ENCODE measurements around the gene P2RY6.

The P2RY6 gene

DNA sequence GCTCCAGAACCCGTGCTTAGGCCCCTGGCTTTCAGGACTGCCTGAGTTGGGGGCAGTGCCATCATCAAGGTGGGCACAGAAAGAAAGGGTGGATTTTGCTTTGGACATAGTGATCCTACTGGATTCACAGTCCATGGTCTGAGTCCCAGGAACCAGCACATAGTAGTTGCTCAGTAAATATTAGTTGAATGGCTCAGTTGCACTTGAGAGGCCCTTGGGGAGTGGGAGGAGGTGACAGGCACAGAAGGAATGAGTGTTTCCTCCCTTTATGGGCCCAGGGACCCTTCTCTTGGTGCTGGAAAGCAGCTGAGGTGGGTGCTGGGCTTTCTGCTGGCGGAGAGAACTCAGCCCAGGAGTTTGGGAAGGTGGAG, 52.5 kb downstream of the P2RY6 start:
- Histone ChIP-seq H3K27ac (ENCODE audit: low read length) (no peak overlapping the region), H2AFZ (ENCODE audit: low read depth, low read length) (no peak overlapping the region), H3K9ac (ENCODE audit: low read depth, low read length) (no peak overlapping the region), H3K4me1 (ENCODE audit: insufficient read depth, low read length) (peaks cover 14% of the 10 kb centered on the region), H3K4me3 (ENCODE audit: low read depth in 1 of 2, low read length in 2 of 2) (no peak overlapping the region), H3K4me2 (ENCODE audit: insufficient read depth, low read length) (no peak overlapping the region), H3K79me2 (ENCODE audit: insufficient read depth, low read length) (no peaks in the 10 kb centered on the region), H3K36me3 (ENCODE audit: insufficient read depth, low read length) (no peaks in the 10 kb centered on the region), H3K9me3 (ENCODE audit: insufficient read depth, low read length, severe bottlenecking) (no peaks in the 10 kb centered on the region), H3K27me3 (ENCODE audit: insufficient read depth, low read length, poor library complexity) (no peaks in the 10 kb centered on the region), H4K20me1 (ENCODE audit: insufficient read depth, low read length) (no peaks in the 10 kb centered on the region)
- DNase-seq, result no peak
- TF ChIP-seq, protein P1, sequence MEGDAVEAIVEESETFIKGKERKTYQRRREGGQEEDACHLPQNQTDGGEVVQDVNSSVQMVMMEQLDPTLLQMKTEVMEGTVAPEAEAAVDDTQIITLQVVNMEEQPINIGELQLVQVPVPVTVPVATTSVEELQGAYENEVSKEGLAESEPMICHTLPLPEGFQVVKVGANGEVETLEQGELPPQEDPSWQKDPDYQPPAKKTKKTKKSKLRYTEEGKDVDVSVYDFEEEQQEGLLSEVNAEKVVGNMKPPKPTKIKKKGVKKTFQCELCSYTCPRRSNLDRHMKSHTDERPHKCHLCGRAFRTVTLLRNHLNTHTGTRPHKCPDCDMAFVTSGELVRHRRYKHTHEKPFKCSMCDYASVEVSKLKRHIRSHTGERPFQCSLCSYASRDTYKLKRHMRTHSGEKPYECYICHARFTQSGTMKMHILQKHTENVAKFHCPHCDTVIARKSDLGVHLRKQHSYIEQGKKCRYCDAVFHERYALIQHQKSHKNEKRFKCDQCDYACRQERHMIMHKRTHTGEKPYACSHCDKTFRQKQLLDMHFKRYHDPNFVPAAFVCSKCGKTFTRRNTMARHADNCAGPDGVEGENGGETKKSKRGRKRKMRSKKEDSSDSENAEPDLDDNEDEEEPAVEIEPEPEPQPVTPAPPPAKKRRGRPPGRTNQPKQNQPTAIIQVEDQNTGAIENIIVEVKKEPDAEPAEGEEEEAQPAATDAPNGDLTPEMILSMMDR (IDR thresholded peaks at IDR 0.05; ENCODE audit: borderline replicate concordance, extremely low read depth, low read length, poor library complexity, severe bottlenecking), result no peak
- TF ChIP-seq EZH2 (IDR thresholded peaks at IDR 0.05; ENCODE audit: borderline replicate concordance, low read depth, low read length, severe bottlenecking), result no peak
- ATAC-seq (ENCODE audit: insufficient read depth, low read depth), result no peak

DNA sequence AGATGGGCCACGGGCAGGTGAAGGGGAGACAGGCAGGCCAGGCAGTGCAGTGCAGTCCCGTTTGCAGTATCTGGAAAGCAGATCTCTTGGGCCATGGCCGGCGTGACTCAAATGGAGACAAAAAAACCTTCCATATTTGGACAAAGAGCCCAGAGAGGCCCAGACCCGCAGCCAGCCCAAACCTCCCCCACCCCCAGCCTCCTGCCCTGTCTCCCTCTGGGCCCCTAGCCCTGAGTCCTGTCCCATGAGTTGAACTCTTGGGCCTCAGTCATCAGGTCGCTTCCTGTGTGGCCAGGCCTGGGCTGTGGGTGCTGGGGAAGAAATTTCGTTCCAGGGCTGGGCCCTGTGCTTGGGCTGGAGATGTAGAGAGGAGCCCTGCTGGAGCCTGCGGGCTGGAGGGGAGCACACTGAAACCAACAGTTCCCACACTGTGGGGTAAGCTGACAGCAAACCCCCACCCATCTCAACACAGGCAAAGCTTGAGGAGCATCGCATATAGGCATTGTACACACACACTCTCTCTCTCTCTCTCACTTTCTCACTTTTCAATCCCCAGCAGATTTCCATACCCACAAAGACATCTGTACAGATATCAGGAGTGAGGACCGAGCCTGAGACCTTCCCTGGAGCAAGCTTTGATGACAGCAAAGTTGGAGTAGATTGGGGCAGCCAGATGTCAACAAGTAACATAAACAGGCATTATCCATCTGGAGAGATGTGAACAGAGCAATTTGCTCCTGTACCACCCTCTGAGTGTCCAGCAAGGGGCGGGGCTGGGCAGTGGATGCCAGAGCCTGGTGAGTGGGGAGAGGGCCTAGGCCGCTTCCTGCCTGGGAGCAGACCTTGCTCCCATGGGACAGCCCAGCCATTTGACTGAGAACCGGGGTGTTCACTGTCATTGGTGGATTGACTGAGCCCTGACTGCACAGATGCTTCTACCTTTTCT, 53.2 kb downstream of the P2RY6 start:
- no peak overlapping the region for H3K9ac ChIP-seq (ENCODE audit: low read depth, low read length)

DNA sequence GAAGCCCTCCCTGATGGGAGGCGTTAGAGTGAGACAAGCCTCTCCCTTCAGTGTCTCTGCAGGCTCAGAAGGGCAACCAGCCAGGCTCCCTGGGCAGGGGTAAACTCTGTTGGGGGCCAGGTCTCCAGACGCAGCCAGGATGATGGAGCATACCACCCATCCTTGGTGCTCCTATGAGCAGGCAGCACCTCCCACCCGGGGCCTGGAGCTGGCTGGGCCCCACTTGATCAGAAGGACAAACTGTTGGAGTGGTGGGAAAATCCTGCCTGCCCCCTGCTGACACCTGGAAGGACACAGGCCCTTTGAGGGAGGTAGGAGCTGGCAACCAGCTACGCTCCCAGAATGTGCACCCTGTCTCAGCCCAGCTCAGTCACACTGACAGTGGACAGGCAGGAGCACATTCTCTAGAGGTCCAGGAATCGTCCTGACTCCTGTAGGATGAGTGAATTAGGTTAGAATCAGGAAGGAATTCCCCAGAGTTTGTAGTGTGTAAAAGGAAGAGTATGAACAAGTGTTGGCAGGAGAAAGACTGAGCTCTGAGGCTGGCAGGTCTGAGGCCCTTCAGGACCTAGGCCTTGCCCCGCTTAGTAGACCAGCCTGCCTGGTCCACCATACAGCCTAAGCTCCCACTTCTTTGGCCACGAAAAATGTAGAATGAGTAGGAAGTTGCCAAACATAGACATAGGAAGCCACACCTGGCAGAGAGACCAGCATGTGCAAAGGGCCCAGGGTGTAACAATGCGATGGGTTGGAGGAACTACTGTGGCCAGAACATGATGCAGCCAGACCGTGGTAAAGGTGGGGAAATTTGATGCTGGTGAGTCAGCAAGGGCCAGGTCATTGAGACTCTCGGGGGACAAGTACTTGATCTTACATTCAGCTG, 55.0 kb downstream of the P2RY6 start:
- Histone ChIP-seq H3K36me3 (ENCODE audit: insufficient read depth, low read length) (no peaks in the 10 kb centered on the region), H2AFZ (ENCODE audit: low read depth, low read length) (no peak overlapping the region), H3K4me2 (ENCODE audit: insufficient read depth, low read length) (no peak overlapping the region), H3K4me1 (ENCODE audit: insufficient read depth, low read length) (peaks cover 2% of the 10 kb centered on the region), H3K27me3 (ENCODE audit: insufficient read depth, low read length, poor library complexity) (no peaks in the 10 kb centered on the region), H4K20me1 (ENCODE audit: insufficient read depth, low read length) (no peaks in the 10 kb centered on the region), H3K9ac (ENCODE audit: low read depth, low read length) (no peak overlapping the region), H3K27ac (ENCODE audit: low read length) (no peak overlapping the region), H3K79me2 (ENCODE audit: insufficient read depth, low read length) (no peaks in the 10 kb centered on the region), H3K9me3 (ENCODE audit: insufficient read depth, low read length, severe bottlenecking) (no peaks in the 10 kb centered on the region), H3K4me3 (ENCODE audit: low read depth in 1 of 2, low read length in 2 of 2) (no peak overlapping the region)
- DNase-seq (no peak), ATAC-seq (ENCODE audit: insufficient read depth, low read depth) (no peak)
- no peak for TF ChIP-seq EZH2 (IDR thresholded peaks at IDR 0.05; ENCODE audit: borderline replicate concordance, low read depth, low read length, severe bottlenecking)
- TF ChIP-seq, protein P1 (IDR thresholded peaks at IDR 0.05; ENCODE audit: borderline replicate concordance, extremely low read depth, low read length, poor library complexity, severe bottlenecking), result no peak

More for the DNA sequence above, 53.2 kb downstream of the P2RY6 start:
- no peak for TF ChIP-seq EZH2 (IDR thresholded peaks at IDR 0.05; ENCODE audit: borderline replicate concordance, low read depth, low read length, severe bottlenecking)
- TF ChIP-seq, protein P1 (IDR thresholded peaks at IDR 0.05; ENCODE audit: borderline replicate concordance, extremely low read depth, low read length, poor library complexity, severe bottlenecking), result no peak
- no peaks in the 10 kb centered on the region for H4K20me1 ChIP-seq (ENCODE audit: insufficient read depth, low read length)
- no peak for DNase-seq
- ATAC-seq (ENCODE audit: insufficient read depth, low read depth), result no peak
- H2AFZ ChIP-seq (ENCODE audit: low read depth, low read length), result no peak overlapping the region
- H3K27ac ChIP-seq (ENCODE audit: low read length), result no peak overlapping the region
- no peaks in the 10 kb centered on the region for H3K79me2 ChIP-seq (ENCODE audit: insufficient read depth, low read length)
- H3K4me2 ChIP-seq (ENCODE audit: insufficient read depth, low read length), result no peak overlapping the region
- H3K4me1 ChIP-seq (ENCODE audit: insufficient read depth, low read length), result peaks cover 14% of the 10 kb centered on the region
- no peak overlapping the region for H3K4me3 ChIP-seq (ENCODE audit: low read depth in 1 of 2, low read length in 2 of 2)
- no peaks in the 10 kb centered on the region for H3K27me3 ChIP-seq (ENCODE audit: insufficient read depth, low read length, poor library complexity)
- no peaks in the 10 kb centered on the region for H3K36me3 ChIP-seq (ENCODE audit: insufficient read depth, low read length)
- H3K9me3 ChIP-seq (ENCODE audit: insufficient read depth, low read length, severe bottlenecking), result no peaks in the 10 kb centered on the region

Measured in DND-41 (cell line).